ENCODE data around the gene TGFBR3L. TPM values are rescaled to one million over a fixed set of nuclear protein-coding genes. Genes with fewer than 3 reads are reported as not detected.
"Not testable (repeated sequence)": the region's sequence is repeated elsewhere in the genome, so short reads cannot be mapped to it uniquely, and the experiment has no call there.

TGFBR3L gene
- total and polyA plus RNA-seq, 2 of the 13 experiments (the other 11 are each of a cell fraction or from before 2014, with no cell fraction given), result 0.20 to 1.0 TPM

- no peak for TF ChIP-seq TP53 (CRISPR knock-in tag; conservative IDR thresholded peaks at IDR 0.05)
Measured at GRCh38 chr19:7955696-7956095, 41.1 kb downstream of the TGFBR3L start (continued).

DNA sequence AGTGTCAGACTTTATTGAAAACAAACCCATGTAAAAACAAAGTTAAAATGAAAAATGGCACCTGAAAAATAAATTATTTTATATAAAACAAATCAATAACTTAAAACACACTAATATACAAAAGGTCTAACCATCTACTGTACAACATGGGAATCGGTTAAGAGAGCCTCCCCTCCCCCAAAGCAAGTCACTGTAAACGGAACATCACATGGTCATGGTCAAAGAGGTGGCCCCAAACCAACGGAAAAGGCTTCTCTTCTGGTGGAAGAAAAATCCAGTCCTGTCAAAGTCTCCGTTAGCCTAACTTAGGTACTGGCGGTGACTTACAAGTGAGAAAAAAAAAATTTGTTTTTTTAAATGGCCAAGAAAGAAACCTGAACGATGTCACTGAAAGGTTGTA lies 44.6 kb downstream of the TGFBR3L start:
- ChIA-PET CTCF (ENCODE audit: low intra/inter-chr PET ratio, low total read pairs) (no interaction called here), POLR2A (interaction anchor here (1.8 kb wide), 1 partner anchor 16 kb away, joined by 4 read pairs; the partner anchor contains the start of gene TIMM44)
- BruUV-seq (replicated peaks), result no TSS peak
- DNase-seq (ENCODE audit: low spot score) (no peak), FAIRE-seq (no peak), ATAC-seq (no peak)
- in situ Hi-C loops (cut with HindIII; ENCODE audit: extremely low pct_ligation_motif_present, low pct_unique_long_range_greater_than_20kb) (no loop called here), intact Hi-C loops (cut with micrococcal nuclease; ENCODE audit: unreplicated experiment) (no loop called here)
- TF ChIP-seq SP5 (CRISPR knock-in tag; IDR thresholded peaks at IDR 0.05; ENCODE audit: borderline replicate concordance, low read depth) (no peak), ZNF296 (CRISPR knock-in tag; conservative IDR thresholded peaks at IDR 0.05) (no peak), PHF8 (CRISPR knock-in tag; IDR thresholded peaks at IDR 0.05) (no peak), ATM (IDR thresholded peaks at IDR 0.05; ENCODE audit: borderline replicate concordance) (no peak), SNAPC2 (CRISPR knock-in tag; IDR thresholded peaks at IDR 0.05) (no peak), ZNF557 (CRISPR knock-in tag; IDR thresholded peaks at IDR 0.05) (no peak), NAIF1 (CRISPR knock-in tag; IDR thresholded peaks at IDR 0.05; ENCODE audit: borderline replicate concordance) (no peak)
- no peaks in the 10 kb centered on the region for H3K79me2 ChIP-seq (ENCODE audit: insufficient read depth, low read length)
- no peak overlapping the region for H3K4me3 ChIP-seq (replicated peaks in 1 of 3; ENCODE audit: insufficient read depth in 1 of 3, low read depth in 2 of 3, low read length in 3 of 3)
- peaks cover 24% of the 10 kb centered on the region for H3K4me1 ChIP-seq (ENCODE audit: insufficient read depth, low read length)
- H3K9ac ChIP-seq (ENCODE audit: insufficient read depth, low read depth, low read length), result no peak overlapping the region
- no peak overlapping the region for H2AFZ ChIP-seq (ENCODE audit: low read length)
- WGBS (ENCODE audit: low lambda C conversion rate), result 91% methylated on average over 6 of the region's 6 CpGs
- H3K36me3 ChIP-seq (replicated peaks in 1 of 2; ENCODE audit: control insufficient read depth in 1 of 2, insufficient read depth in 2 of 2, low read length in 2 of 2), result peaks cover 7 to 39% of the 10 kb centered on the region in 2 experiments; a peak in 4 of 5 replicates
- no peaks in the 10 kb centered on the region for H3K27me3 ChIP-seq (ENCODE audit: control insufficient read depth in 1 of 2, insufficient read depth in 2 of 2, low read length in 2 of 2)
- no peak overlapping the region for H3K4me2 ChIP-seq (ENCODE audit: low read depth, low read length)
- H3K9me3 ChIP-seq (ENCODE audit: low read length), result no peaks in the 10 kb centered on the region
- no peak overlapping the region for H3K27ac ChIP-seq (ENCODE audit: extremely low read length, insufficient read depth, low read length)
- no peaks in the 10 kb centered on the region for H4K20me1 ChIP-seq (ENCODE audit: insufficient read depth, low read length)

GRCh38 chr19:7961082-7961481 lies 46.5 kb downstream of the TGFBR3L start:
- Histone ChIP-seq H3K4me1 (ENCODE audit: insufficient read depth, low read length) (peaks cover 24% of the 10 kb centered on the region), H3K36me3 (replicated peaks in 1 of 2; ENCODE audit: control insufficient read depth in 1 of 2, insufficient read depth in 2 of 2, low read length in 2 of 2) (peaks cover 8 to 54% of the 10 kb centered on the region in 2 experiments)
- H3K79me2 ChIP-seq (ENCODE audit: insufficient read depth, low read length); H4K20me1 ChIP-seq (ENCODE audit: insufficient read depth, low read length); H3K27me3 ChIP-seq (ENCODE audit: control insufficient read depth in 1 of 2, insufficient read depth in 2 of 2, low read length in 2 of 2); H3K9ac ChIP-seq (ENCODE audit: insufficient read depth, low read depth, low read length); intact Hi-C loops (cut with micrococcal nuclease; ENCODE audit: unreplicated experiment); FAIRE-seq; H3K27ac ChIP-seq (ENCODE audit: extremely low read length, insufficient read depth, low read length); DNase-seq (ENCODE audit: low spot score); ATAC-seq; H3K9me3 ChIP-seq (ENCODE audit: low read length); BruUV-seq (replicated peaks); H3K4me3 ChIP-seq (replicated peaks in 1 of 3; ENCODE audit: insufficient read depth in 1 of 3, low read depth in 2 of 3, low read length in 3 of 3); H3K4me2 ChIP-seq (ENCODE audit: low read depth, low read length); CTCF ChIA-PET (ENCODE audit: low intra/inter-chr PET ratio, low total read pairs); in situ Hi-C loops (cut with HindIII; ENCODE audit: extremely low pct_ligation_motif_present, low pct_unique_long_range_greater_than_20kb); H2AFZ ChIP-seq (ENCODE audit: low read length): not testable (repeated sequence)
- 96% methylated on average over 4 of the region's 4 CpGs for WGBS (ENCODE audit: low lambda C conversion rate)
- POLR2A ChIA-PET, result interaction anchor here (1.0 kb wide), 1 partner anchor 17 kb away, joined by 4 read pairs; the partner anchor contains the start of gene TIMM44

All from HepG2 (cell line).